BLaER1 treated with 17β-estradiol and CSF1 and Interleukin-3, amounts not matched to agents 10 nM and 100 nM (cell line): ENCODE results near the gene WDHD1.
A peak's percentile ranks its signal among the peaks of the same experiment; 100 is the strongest.

Experiments used
- H3K27ac ChIP-seq, 11 experiments: shearing (Covaris generic); formaldehyde crosslinking; 2 replicates each; pipeline ENCODE4 v1.8.1; 2022
- H3K27me3 ChIP-seq, 11 experiments: shearing (Covaris generic); formaldehyde crosslinking; 2 replicates each; pipeline ENCODE4 v1.8.1; 2022
- H3K36me3 ChIP-seq, 11 experiments: shearing (Covaris generic); formaldehyde crosslinking; 2 replicates each; pipeline ENCODE4 v1.8.1; 2022
- H3K4me1 ChIP-seq, 10 experiments: shearing (Covaris generic); formaldehyde crosslinking; 2 replicates each; pipeline ENCODE4 v1.8.1; 2022
- H3K4me2 ChIP-seq, 11 experiments: shearing (Covaris generic); formaldehyde crosslinking; 2 replicates each; pipeline ENCODE4 v1.8.1; 2022
- H3K4me3 ChIP-seq, 10 experiments: shearing (Covaris generic); formaldehyde crosslinking; 2 replicates each; pipeline ENCODE4 v1.8.1; 2022
- H3K9ac ChIP-seq, 11 experiments: shearing (Covaris generic); formaldehyde crosslinking; 2 replicates each; pipeline ENCODE4 v1.8.1; 2022
- H3K9me3 ChIP-seq, 11 experiments: shearing (Covaris generic); formaldehyde crosslinking; replicated peaks in 1 of 11; 2 replicates each; pipeline ENCODE4 v1.8.1; 2022
- H4K20me1 ChIP-seq, 11 experiments: shearing (Covaris generic); formaldehyde crosslinking; 2 replicates each; pipeline ENCODE4 v1.8.1; 2022
- Cebpa-rat ChIP-seq, 11 experiments: shearing (Covaris generic); IDR thresholded peaks; 2 replicates each; pipeline ENCODE4 v1.8.1; 2022

WDHD1 gene, protein sequence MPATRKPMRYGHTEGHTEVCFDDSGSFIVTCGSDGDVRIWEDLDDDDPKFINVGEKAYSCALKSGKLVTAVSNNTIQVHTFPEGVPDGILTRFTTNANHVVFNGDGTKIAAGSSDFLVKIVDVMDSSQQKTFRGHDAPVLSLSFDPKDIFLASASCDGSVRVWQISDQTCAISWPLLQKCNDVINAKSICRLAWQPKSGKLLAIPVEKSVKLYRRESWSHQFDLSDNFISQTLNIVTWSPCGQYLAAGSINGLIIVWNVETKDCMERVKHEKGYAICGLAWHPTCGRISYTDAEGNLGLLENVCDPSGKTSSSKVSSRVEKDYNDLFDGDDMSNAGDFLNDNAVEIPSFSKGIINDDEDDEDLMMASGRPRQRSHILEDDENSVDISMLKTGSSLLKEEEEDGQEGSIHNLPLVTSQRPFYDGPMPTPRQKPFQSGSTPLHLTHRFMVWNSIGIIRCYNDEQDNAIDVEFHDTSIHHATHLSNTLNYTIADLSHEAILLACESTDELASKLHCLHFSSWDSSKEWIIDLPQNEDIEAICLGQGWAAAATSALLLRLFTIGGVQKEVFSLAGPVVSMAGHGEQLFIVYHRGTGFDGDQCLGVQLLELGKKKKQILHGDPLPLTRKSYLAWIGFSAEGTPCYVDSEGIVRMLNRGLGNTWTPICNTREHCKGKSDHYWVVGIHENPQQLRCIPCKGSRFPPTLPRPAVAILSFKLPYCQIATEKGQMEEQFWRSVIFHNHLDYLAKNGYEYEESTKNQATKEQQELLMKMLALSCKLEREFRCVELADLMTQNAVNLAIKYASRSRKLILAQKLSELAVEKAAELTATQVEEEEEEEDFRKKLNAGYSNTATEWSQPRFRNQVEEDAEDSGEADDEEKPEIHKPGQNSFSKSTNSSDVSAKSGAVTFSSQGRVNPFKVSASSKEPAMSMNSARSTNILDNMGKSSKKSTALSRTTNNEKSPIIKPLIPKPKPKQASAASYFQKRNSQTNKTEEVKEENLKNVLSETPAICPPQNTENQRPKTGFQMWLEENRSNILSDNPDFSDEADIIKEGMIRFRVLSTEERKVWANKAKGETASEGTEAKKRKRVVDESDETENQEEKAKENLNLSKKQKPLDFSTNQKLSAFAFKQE

DNA sequence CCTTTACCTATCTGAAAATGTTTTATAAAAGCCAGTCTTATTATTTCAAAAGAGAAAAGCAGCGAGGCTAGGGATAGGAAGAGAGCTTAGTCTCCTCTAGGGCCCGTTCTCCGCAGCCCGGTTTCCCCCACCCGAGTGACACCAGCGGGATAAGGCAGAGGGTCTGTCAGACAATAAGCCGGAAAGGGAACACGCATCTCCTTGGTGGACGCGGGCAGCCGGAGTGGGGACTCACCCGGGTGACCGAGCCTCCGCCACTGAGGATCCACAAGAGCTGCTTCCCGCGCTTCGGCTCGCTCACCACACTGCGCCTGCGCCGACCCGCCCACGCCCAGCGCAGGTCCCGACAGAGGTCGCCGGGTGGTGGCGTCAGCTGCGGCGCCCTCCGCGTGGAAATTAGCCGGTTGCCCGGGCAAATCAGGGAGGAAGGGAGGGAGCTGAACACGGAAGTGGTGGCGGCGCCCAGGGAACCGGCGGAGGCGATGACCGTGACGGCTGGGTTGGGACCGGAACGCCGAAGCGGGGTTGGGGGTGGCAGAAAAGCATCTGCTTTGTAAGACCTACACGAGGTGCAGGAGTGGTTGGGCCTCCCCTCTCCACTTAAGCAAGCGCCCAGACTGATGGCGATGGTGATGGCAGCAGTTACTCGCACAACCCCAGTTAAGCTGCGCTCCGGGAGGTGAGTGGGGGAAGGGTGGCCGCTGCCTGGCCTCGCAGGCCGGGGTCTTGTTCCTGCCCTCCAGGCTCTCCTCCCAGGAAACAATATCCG, at the start of gene WDHD1, which contains the start of gene SOCS4:
Gene WDHD1 (minus strand): TSS at position 307 of the 769 bp plus-strand sequence. CDS start 312 bp downstream, outside the sequence.
Gene SOCS4 (plus strand): TSS at position 444 of the 769 bp plus-strand sequence. CDS start 15,806 bp downstream, outside the sequence.
- H3K9ac ChIP-seq = peak within 1 kb of the TSS; percentile 82 to 94 (median 92)
- H3K4me1 ChIP-seq = peaks cover 32 to 52% (median 48%) of the 10 kb centered on the region in 10 experiments
- peak within 1 kb of the TSS; percentile 80 to 98 (median 88) for H3K4me2 ChIP-seq
- H3K4me3 ChIP-seq = peak within 1 kb of the TSS; percentile 75 to 92 (median 85)
- no peaks in the 10 kb centered on the region for H3K9me3 ChIP-seq
- TF ChIP-seq Cebpa-rat (IDR thresholded peaks at IDR 0.05) = no peak
- H3K27ac ChIP-seq = peak within 1 kb of the TSS; percentile 71 to 94 (median 91)
- H4K20me1 ChIP-seq = peaks cover 9 to 40% (median 37%) of the 10 kb centered on the region in 11 experiments; a peak in 18 of 22 replicates
- H3K36me3 ChIP-seq = peaks cover 0 to 34% (median 22%) of the 10 kb centered on the region in 11 experiments; a peak in 15 of 22 replicates
- H3K27me3 ChIP-seq = no peaks in the 10 kb centered on the region

GRCh38 chr14:55075628-55076175, 48.8 kb upstream of the WDHD1 start:
- no peaks in the 10 kb centered on the region for H3K27me3 ChIP-seq
- no peak for TF ChIP-seq Cebpa-rat (IDR thresholded peaks at IDR 0.05)
- no peak overlapping the region for H3K9ac ChIP-seq
- peaks cover 0 to 10% (median 0%) of the 10 kb centered on the region in 11 experiments; a peak in 3 of 22 replicates for H4K20me1 ChIP-seq
- no peak overlapping the region for H3K27ac ChIP-seq
- H3K9me3 ChIP-seq = no peaks in the 10 kb centered on the region
- peaks cover 17 to 40% (median 20%) of the 10 kb centered on the region in 10 experiments for H3K4me1 ChIP-seq
- no peak overlapping the region for H3K4me2 ChIP-seq
- H3K36me3 ChIP-seq = no peaks in the 10 kb centered on the region; a peak in 1 of 22 replicates
- H3K4me3 ChIP-seq = no peak overlapping the region

DNA sequence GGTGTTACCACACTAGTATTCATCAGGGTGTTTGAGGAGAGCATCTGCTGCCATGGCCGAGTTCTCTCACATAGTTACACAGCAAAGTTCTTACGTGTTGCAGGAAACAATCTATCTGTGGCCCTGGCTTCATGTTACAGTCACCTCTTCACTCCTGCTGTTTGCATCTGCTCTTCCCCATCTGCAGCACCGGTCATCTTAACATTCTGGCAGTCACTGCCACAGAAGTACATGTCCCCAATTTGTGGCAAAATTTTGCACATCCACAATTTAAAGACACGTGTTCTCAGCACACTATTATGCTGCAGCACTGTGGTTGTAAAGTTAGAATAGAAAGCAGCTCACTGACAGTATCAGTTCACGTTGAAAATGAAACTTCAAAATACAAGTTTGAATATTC, 47.8 kb upstream of the WDHD1 start:
- no peak overlapping the region for H3K4me3 ChIP-seq
- H4K20me1 ChIP-seq = peaks cover 0 to 17% (median 5%) of the 10 kb centered on the region in 11 experiments; a peak in 4 of 22 replicates
- H3K4me1 ChIP-seq = peaks cover 28 to 38% (median 30%) of the 10 kb centered on the region in 10 experiments
- no peak overlapping the region for H3K9ac ChIP-seq
- H3K9me3 ChIP-seq = no peaks in the 10 kb centered on the region
- TF ChIP-seq Cebpa-rat (IDR thresholded peaks at IDR 0.05) = no peak
- H3K27me3 ChIP-seq = no peaks in the 10 kb centered on the region
- peaks cover 0 to 10% (median 5%) of the 10 kb centered on the region in 11 experiments; a peak in 12 of 22 replicates for H3K36me3 ChIP-seq
- no peak overlapping the region for H3K27ac ChIP-seq
- H3K4me2 ChIP-seq = no peak overlapping the region

DNA sequence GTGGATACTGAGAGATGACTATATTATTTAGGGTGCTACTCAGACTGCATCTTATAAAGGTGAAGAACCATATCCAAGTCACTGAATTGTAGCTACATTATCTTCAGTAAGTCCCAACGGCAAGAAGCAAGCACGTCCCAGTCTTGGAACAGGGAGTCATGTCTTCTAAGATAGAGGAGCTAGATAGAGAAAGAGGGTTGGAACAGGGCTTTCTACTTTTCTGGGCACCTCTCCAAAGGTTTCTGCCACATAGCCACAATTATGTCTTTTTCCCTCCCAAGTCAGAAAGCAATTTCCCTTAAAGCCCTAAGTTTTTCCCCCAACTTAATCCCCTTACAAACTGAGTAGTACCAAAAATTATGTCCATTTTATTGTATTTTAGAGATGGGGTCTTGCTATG, 47.0 kb upstream of the WDHD1 start:
- no peak overlapping the region for H3K27ac ChIP-seq
- H3K9ac ChIP-seq = no peak overlapping the region
- peaks cover 29 to 35% (median 32%) of the 10 kb centered on the region in 10 experiments for H3K4me1 ChIP-seq
- no peaks in the 10 kb centered on the region for H3K27me3 ChIP-seq
- H3K4me3 ChIP-seq = no peak overlapping the region
- TF ChIP-seq Cebpa-rat (IDR thresholded peaks at IDR 0.05) = no peak
- H3K9me3 ChIP-seq = no peaks in the 10 kb centered on the region
- peaks cover 0 to 25% (median 5%) of the 10 kb centered on the region in 11 experiments; a peak in 8 of 22 replicates for H4K20me1 ChIP-seq
- H3K4me2 ChIP-seq = no peak overlapping the region
- peaks cover 0 to 18% (median 10%) of the 10 kb centered on the region in 11 experiments; a peak in 12 of 22 replicates for H3K36me3 ChIP-seq

- Histone ChIP-seq H3K4me3 (no peak overlapping the region), H4K20me1 (peaks cover 0 to 43% (median 15%) of the 10 kb centered on the region in 11 experiments; a peak in 10 of 22 replicates), H3K4me2 (peak overlapping the region; percentile 50 to 74 (median 55)), H3K27me3 (no peaks in the 10 kb centered on the region), H3K36me3 (peaks cover 12 to 36% (median 27%) of the 10 kb centered on the region in 11 experiments; a peak in 21 of 22 replicates), H3K27ac (peak overlapping the region in 2 of 11 experiments; percentile 1 to 53; a peak in 5 of 22 replicates), H3K4me1 (peaks cover 29 to 35% (median 32%) of the 10 kb centered on the region in 10 experiments), H3K9me3 (no peaks in the 10 kb centered on the region), H3K9ac (peak overlapping the region in 5 of 11 experiments; percentile 0 to 56 (median 23); a peak in 4 of 22 replicates)
- TF ChIP-seq Cebpa-rat (IDR thresholded peaks at IDR 0.05) = no peak
These were observed 45.2 kb upstream of the WDHD1 start for GRCh38 chr14:55071870-55072640.

GRCh38 chr14:55070981-55071411, 44.1 kb upstream of the WDHD1 start:
- Histone ChIP-seq H3K27ac (peak overlapping the region in 3 of 11 experiments; percentile 7 to 53 (median 36); a peak in 2 of 22 replicates), H3K27me3 (no peaks in the 10 kb centered on the region), H3K36me3 (peaks cover 19 to 46% (median 35%) of the 10 kb centered on the region in 11 experiments; a peak in 21 of 22 replicates), H4K20me1 (peaks cover 0 to 53% (median 20%) of the 10 kb centered on the region in 11 experiments; a peak in 11 of 22 replicates), H3K4me1 (peaks cover 29 to 35% (median 32%) of the 10 kb centered on the region in 10 experiments), H3K4me2 (peak overlapping the region; percentile 27 to 74 (median 54); a peak in 20 of 22 replicates), H3K9me3 (no peaks in the 10 kb centered on the region), H3K4me3 (no peak overlapping the region), H3K9ac (no peak overlapping the region)
- no peak for TF ChIP-seq Cebpa-rat (IDR thresholded peaks at IDR 0.05)

GRCh38 chr14:55066223-55066622, 39.3 kb upstream of the WDHD1 start:
- peaks cover 29 to 93% (median 61%) of the 10 kb centered on the region in 11 experiments; a peak in 21 of 22 replicates for H4K20me1 ChIP-seq
- H3K4me2 ChIP-seq = no peak overlapping the region
- H3K27ac ChIP-seq = no peak overlapping the region
- H3K4me3 ChIP-seq = no peak overlapping the region
- peaks cover 65 to 94% (median 83%) of the 10 kb centered on the region in 11 experiments for H3K36me3 ChIP-seq
- H3K9me3 ChIP-seq = no peaks in the 10 kb centered on the region
- no peak overlapping the region for H3K9ac ChIP-seq
- no peaks in the 10 kb centered on the region for H3K27me3 ChIP-seq
- H3K4me1 ChIP-seq = peaks cover 15 to 39% (median 17%) of the 10 kb centered on the region in 10 experiments
- TF ChIP-seq Cebpa-rat (IDR thresholded peaks at IDR 0.05) = no peak
